NCI-H2196 treated with DMSO at 0.1 percent for 48 hours (cell line): ENCODE measurements around the gene MVB12B.

Experiments
- DNase-seq: peaks from one replicate; lab custom pipeline; 2025; ENCODE audit not compliant: unreplicated experiment; lab: John Stamatoyannopoulos, UW

Gene MVB12B

GRCh38 chr9:126357074-126357473 lies 30.4 kb downstream of the MVB12B start:
- no peak for DNase-seq

- DNase-seq: no peak
Measured at GRCh38 chr9:126360073-126360472, 33.4 kb downstream of the MVB12B start.

- DNase-seq: no peak
Measured at GRCh38 chr9:126361810-126362238, 35.2 kb downstream of the MVB12B start.

- DNase-seq: no peak
Measured at GRCh38 chr9:126363250-126363649, 36.6 kb downstream of the MVB12B start.

- DNase-seq: no peak
Measured at GRCh38 chr9:126363847-126364671, 37.4 kb downstream of the MVB12B start.

- no peak for DNase-seq
Measured at GRCh38 chr9:126365780-126366179, 39.2 kb downstream of the MVB12B start.

GRCh38 chr9:126366366-126367011 lies 39.9 kb downstream of the MVB12B start:
- no peak for DNase-seq

- DNase-seq: no peak
Measured at GRCh38 chr9:126367139-126367538, 40.5 kb downstream of the MVB12B start.

GRCh38 chr9:126367616-126368015 lies 41.0 kb downstream of the MVB12B start:
- no peak for DNase-seq

GRCh38 chr9:126368020-126368419 lies 41.4 kb downstream of the MVB12B start:
- no peak for DNase-seq

- DNase-seq: no peak
Measured at GRCh38 chr9:126371007-126371870, 44.6 kb downstream of the MVB12B start.

- DNase-seq: no peak
Measured at GRCh38 chr9:126372716-126373115, 46.1 kb downstream of the MVB12B start.

- no peak for DNase-seq
Measured at GRCh38 chr9:126373241-126373640, 46.6 kb downstream of the MVB12B start.

GRCh38 chr9:126374366-126374781 lies 47.7 kb downstream of the MVB12B start:
- no peak for DNase-seq

GRCh38 chr9:126375386-126375785 lies 48.8 kb downstream of the MVB12B start:
- DNase-seq: no peak

- DNase-seq: no peak
Measured at GRCh38 chr9:126376311-126377175, 49.9 kb downstream of the MVB12B start.

GRCh38 chr9:126377176-126377509 lies 50.5 kb downstream of the MVB12B start:
- no peak for DNase-seq

- no peak for DNase-seq
Measured at GRCh38 chr9:126377536-126377935, 50.9 kb downstream of the MVB12B start.

- no peak for DNase-seq
Measured at GRCh38 chr9:126378761-126379160, 52.1 kb downstream of the MVB12B start.

GRCh38 chr9:126379661-126380360 lies 53.2 kb downstream of the MVB12B start:
- no peak for DNase-seq
